Measurements from ENCODE around the gene GART.
A peak's percentile ranks its signal among the peaks of the same experiment; 100 is the strongest.

Gene GART

GRCh38 chr21:33542640-33543504, 955 bp upstream of the GART start, which contains the start of gene SON:
TSS of gene SON (plus strand) at chr21:33543038. CDS start at chr21:33543093, 55 bp downstream.
- TF ChIP-seq CTCF (IDR thresholded peaks at IDR 0.05): no peak
- DNase-seq: peak; percentile 99 to 100
- no peaks in the 10 kb centered on the region for H3K27me3 ChIP-seq
- H3K27ac ChIP-seq: peak within 1 kb of the TSS; percentile 93 to 100
- H3K9me3 ChIP-seq: no peaks in the 10 kb centered on the region
- peak within 1 kb of the TSS; percentile 61 to 86 for H3K4me3 ChIP-seq
- intact Hi-C loops (cut with DNase I; ENCODE audit: low total_unique reads): no loop called here
- peaks cover 0 to 33% (median 10%) of the 10 kb centered on the region in 4 donors for H3K4me1 ChIP-seq
- H3K36me3 ChIP-seq: peaks cover 22 to 25% (median 22%) of the 10 kb centered on the region in 3 donors

- no peak for TF ChIP-seq CTCF (IDR thresholded peaks at IDR 0.05)
- H3K4me1 ChIP-seq: peaks cover 0 to 29% (median 10%) of the 10 kb centered on the region in 4 donors
- intact Hi-C loops (cut with DNase I; ENCODE audit: low total_unique reads): no loop called here
- H3K36me3 ChIP-seq: peaks cover 9 to 26% (median 14%) of the 10 kb centered on the region in 3 donors
- H3K27me3 ChIP-seq: no peaks in the 10 kb centered on the region
- H3K9me3 ChIP-seq: no peaks in the 10 kb centered on the region
- H3K4me3 ChIP-seq: peak overlapping the region; percentile 61 to 86
- H3K27ac ChIP-seq: peak overlapping the region; percentile 93 to 100
- DNase-seq: no peak
These were observed 709 bp downstream of the GART start for GRCh38 chr21:33541105-33541711.

- intact Hi-C loops (cut with DNase I; ENCODE audit: low total_unique reads): no loop called here
- no peak for DNase-seq
- Histone ChIP-seq H3K9me3 (no peaks in the 10 kb centered on the region), H3K27ac (peak overlapping the region; percentile 93 to 100), H3K4me3 (peak overlapping the region in 1 of 2 donors; percentile 86), H3K4me1 (peaks cover 0 to 24% (median 10%) of the 10 kb centered on the region in 4 donors), H3K36me3 (peaks cover 14 to 31% (median 14%) of the 10 kb centered on the region in 3 donors), H3K27me3 (no peaks in the 10 kb centered on the region)
- TF ChIP-seq CTCF (IDR thresholded peaks at IDR 0.05): no peak
These were observed 1.2 kb downstream of the GART start for GRCh38 chr21:33540711-33541104.

GRCh38 chr21:33539616-33540015, 2.3 kb downstream of the GART start:
- H3K27ac ChIP-seq: no peak overlapping the region
- no peaks in the 10 kb centered on the region for H3K9me3 ChIP-seq
- H3K4me1 ChIP-seq: peaks cover 0 to 13% (median 10%) of the 10 kb centered on the region in 4 donors
- no peaks in the 10 kb centered on the region for H3K27me3 ChIP-seq
- TF ChIP-seq CTCF (IDR thresholded peaks at IDR 0.05): no peak
- intact Hi-C loops (cut with DNase I; ENCODE audit: low total_unique reads): loop anchor here (10.0 kb wide), 1 partner anchor 55 kb away; no protein-coding TSS in a partner anchor
- H3K4me3 ChIP-seq: no peak overlapping the region
- peaks cover 20 to 42% (median 25%) of the 10 kb centered on the region in 3 donors for H3K36me3 ChIP-seq
- DNase-seq: no peak

GRCh38 chr21:33537212-33537611, 4.7 kb downstream of the GART start:
- H3K27me3 ChIP-seq: no peaks in the 10 kb centered on the region
- H3K4me1 ChIP-seq: peaks cover 0 to 12% (median 9%) of the 10 kb centered on the region in 4 donors
- H3K36me3 ChIP-seq: peaks cover 42 to 66% (median 47%) of the 10 kb centered on the region in 3 donors
- intact Hi-C loops (cut with DNase I; ENCODE audit: low total_unique reads): loop anchor here (10.0 kb wide), 1 partner anchor 52 kb away; no protein-coding TSS in a partner anchor
- H3K9me3 ChIP-seq: no peaks in the 10 kb centered on the region
- no peak overlapping the region for H3K4me3 ChIP-seq
- no peak overlapping the region for H3K27ac ChIP-seq
- no peak for TF ChIP-seq CTCF (IDR thresholded peaks at IDR 0.05)
- no peak for DNase-seq
